ENCODE measurements around the gene BRSK1. TPM values are rescaled to one million over a fixed set of nuclear protein-coding genes. Genes with fewer than 3 reads are reported as not detected.

The BRSK1 gene
- total RNA-seq, 1 donor from 2014 or later: 1.3 TPM

DNA sequence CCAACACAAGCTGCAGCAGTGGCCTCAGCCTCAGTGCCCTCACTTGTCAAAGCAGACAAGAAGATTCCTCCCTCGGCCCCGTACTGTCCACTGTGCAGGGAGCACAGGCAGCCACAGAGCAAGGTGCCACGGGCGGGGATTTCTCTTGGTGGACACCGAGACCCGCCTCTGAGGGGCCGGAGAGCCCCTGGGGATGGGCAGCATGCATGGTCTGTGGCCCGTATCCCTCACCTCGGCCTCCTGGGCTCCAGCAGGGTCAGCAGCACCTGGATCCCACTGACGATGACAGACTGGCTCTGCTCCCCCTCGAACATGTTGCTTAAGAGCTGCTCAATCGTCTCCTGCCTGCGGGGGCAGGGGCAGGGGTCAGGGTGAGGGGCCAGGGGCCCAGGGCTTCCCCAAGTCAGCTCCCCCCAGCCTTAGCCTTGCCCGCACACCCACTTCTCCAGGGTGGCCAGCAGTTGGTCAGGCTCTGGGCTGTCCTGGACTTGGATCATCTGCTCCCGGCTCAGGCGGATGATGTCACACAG lies 41.8 kb upstream of the BRSK1 start:
- peaks cover 96% of the 10 kb centered on the region for H3K36me3 ChIP-seq
- ATAC-seq: no peak

DNA sequence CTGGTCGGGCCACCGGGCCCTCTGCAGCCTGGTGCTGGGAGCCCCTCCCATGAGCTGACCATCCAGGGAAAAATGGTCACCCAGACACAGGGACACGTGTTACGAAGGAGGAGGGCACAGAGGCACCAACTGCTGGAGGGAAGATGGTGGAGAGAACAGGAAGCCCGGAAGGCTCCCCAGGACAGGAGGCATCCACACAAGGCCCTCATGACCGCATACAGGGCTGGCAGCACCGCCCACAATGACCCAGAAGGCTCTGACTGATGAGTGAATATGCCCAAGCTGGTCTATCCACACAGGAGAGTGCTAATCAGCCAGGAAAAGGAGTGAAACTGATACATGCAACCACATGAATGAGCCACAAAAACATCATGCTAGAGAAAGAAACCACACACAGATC lies 41.3 kb upstream of the BRSK1 start:
- DNase-seq (no peak), ATAC-seq (no peak)
- intact Hi-C loops (cut with DNase I): no loop called here
- Histone ChIP-seq H3K4me1 (peaks cover under 1% of the 10 kb centered on the region), H3K27me3 (no peaks in the 10 kb centered on the region), H3K4me3 (no peak overlapping the region), H3K27ac (no peak overlapping the region), H3K9me3 (no peaks in the 10 kb centered on the region), H3K36me3 (peaks cover 93% of the 10 kb centered on the region)
- TF ChIP-seq CTCF (IDR thresholded peaks at IDR 0.05): no peak

More for the DNA sequence above, 41.8 kb upstream of the BRSK1 start:
- Histone ChIP-seq H3K27me3 (no peaks in the 10 kb centered on the region), H3K4me3 (no peak overlapping the region), H3K9me3 (no peaks in the 10 kb centered on the region), H3K27ac (no peak overlapping the region), H3K4me1 (no peaks in the 10 kb centered on the region)
- no peak for DNase-seq
- intact Hi-C loops (cut with DNase I): no loop called here
- no peak for TF ChIP-seq CTCF (IDR thresholded peaks at IDR 0.05)

GRCh38 chr19:55244004-55244680 lies 39.7 kb upstream of the BRSK1 start:
- no peak for DNase-seq
- Histone ChIP-seq H3K4me1 (peaks cover 7% of the 10 kb centered on the region), H3K27me3 (no peaks in the 10 kb centered on the region), H3K27ac (no peak overlapping the region), H3K36me3 (peaks cover 77% of the 10 kb centered on the region), H3K9me3 (no peaks in the 10 kb centered on the region), H3K4me3 (no peak overlapping the region)
- intact Hi-C loops (cut with DNase I): no loop called here
- no peak for TF ChIP-seq CTCF (IDR thresholded peaks at IDR 0.05)
- ATAC-seq: no peak

DNA sequence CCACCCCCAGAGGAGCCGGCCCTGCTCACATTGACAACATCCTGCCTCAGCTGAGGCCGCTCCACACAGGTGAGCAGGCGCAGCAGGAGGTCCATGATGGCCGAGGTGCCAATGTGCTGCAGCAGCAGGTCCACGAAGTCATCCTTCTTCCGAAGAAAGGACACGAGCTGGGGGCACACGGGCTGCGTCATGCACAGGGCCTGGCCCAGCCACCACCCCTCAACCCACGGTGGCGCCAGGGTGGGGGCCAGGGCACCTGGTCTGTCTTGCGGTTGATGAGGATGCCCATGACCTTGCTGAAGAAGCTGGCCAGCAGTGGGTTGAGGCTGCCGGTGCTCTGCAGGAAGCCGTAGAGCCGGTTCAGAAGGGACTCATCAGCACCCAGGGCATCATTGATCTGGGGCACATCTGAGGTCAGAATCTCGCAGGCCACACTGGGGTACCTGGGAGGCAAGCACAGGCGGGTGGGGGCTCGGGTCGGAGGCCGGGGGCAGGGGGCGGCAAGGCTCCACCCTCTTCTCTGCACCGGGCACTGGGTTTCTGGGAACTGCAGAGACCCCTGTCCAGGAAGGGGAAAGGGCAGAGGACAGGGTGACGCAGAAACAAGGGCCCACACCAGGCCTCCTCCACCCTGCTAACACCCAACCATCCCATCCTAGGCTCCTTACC lies 38.4 kb upstream of the BRSK1 start:
- ATAC-seq (no peak), DNase-seq (no peak)
- Histone ChIP-seq H3K27me3 (no peaks in the 10 kb centered on the region), H3K4me1 (peaks cover 10% of the 10 kb centered on the region), H3K36me3 (peaks cover 67% of the 10 kb centered on the region), H3K4me3 (no peak overlapping the region), H3K9me3 (no peaks in the 10 kb centered on the region), H3K27ac (no peak overlapping the region)
- intact Hi-C loops (cut with DNase I): no loop called here
- TF ChIP-seq CTCF (IDR thresholded peaks at IDR 0.05): no peak

GRCh38 chr19:55246462-55247451 lies 37.0 kb upstream of the BRSK1 start:
- no peaks in the 10 kb centered on the region for H3K9me3 ChIP-seq
- no peaks in the 10 kb centered on the region for H3K27me3 ChIP-seq
- no peak for DNase-seq
- H3K4me3 ChIP-seq: no peak overlapping the region
- peaks cover 55% of the 10 kb centered on the region for H3K36me3 ChIP-seq
- no peak for TF ChIP-seq CTCF (IDR thresholded peaks at IDR 0.05)
- peaks cover 12% of the 10 kb centered on the region for H3K4me1 ChIP-seq
- H3K27ac ChIP-seq: no peak overlapping the region
- intact Hi-C loops (cut with DNase I): no loop called here
- ATAC-seq: peak; percentile 2
